HG03432 (cell line): ENCODE measurements around the gene RIT1.
"Not testable (repeated sequence)": the region's sequence is repeated elsewhere in the genome, so short reads cannot be mapped to it uniquely, and the experiment has no call there.

Experiments used
- ATAC-seq: cut with Tn5 transposase; IDR thresholded peaks from one replicate; pipeline ENCODE4 v1.9.1; 2021; ENCODE audit warnings: mild to moderate bottlenecking, moderate library complexity; ENCODE audit not compliant: unreplicated experiment

RIT1 gene

GRCh38 chr1:155934097-155934935 is 23.2 kb upstream of the RIT1 start, which contains the start of gene KHDC4:
KHDC4 (minus strand) TSS chr1:155934413; CDS start chr1:155934373, 40 bp downstream.
- peak; percentile 90 for ATAC-seq

- ATAC-seq = no peak
Measured at GRCh38 chr1:155933591-155934096, 22.5 kb upstream of the RIT1 start.

GRCh38 chr1:155932487-155932886 is 21.3 kb upstream of the RIT1 start:
- no peak for ATAC-seq

- ATAC-seq = no peak
Measured at GRCh38 chr1:155932081-155932480, 20.9 kb upstream of the RIT1 start.

GRCh38 chr1:155931332-155932038 is 20.3 kb upstream of the RIT1 start:
- ATAC-seq = no peak

- ATAC-seq = not testable (repeated sequence)
Measured at GRCh38 chr1:155930725-155931124, 19.6 kb upstream of the RIT1 start.

GRCh38 chr1:155929057-155929456 is 17.9 kb upstream of the RIT1 start:
- ATAC-seq = no peak

GRCh38 chr1:155925506-155925905 is 14.4 kb upstream of the RIT1 start:
- no peak for ATAC-seq

- ATAC-seq = no peak
Measured at GRCh38 chr1:155920717-155921116, 9.6 kb upstream of the RIT1 start.

- no peak for ATAC-seq
Measured at GRCh38 chr1:155919801-155920200, 8.7 kb upstream of the RIT1 start.

- ATAC-seq = no peak
Measured at GRCh38 chr1:155918660-155919059, 7.5 kb upstream of the RIT1 start.

GRCh38 chr1:155913969-155914757 is 3.0 kb upstream of the RIT1 start:
- no peak for ATAC-seq

GRCh38 chr1:155912056-155912536 is 947 bp upstream of the RIT1 start:
- no peak for ATAC-seq

- ATAC-seq = peak; percentile 26
Measured at GRCh38 chr1:155910621-155911121, 478 bp downstream of the RIT1 start.

- no peak for ATAC-seq
Measured at GRCh38 chr1:155909894-155910293, 1.3 kb downstream of the RIT1 start.

GRCh38 chr1:155904261-155904660 is 6.9 kb downstream of the RIT1 start:
- no peak for ATAC-seq

GRCh38 chr1:155900161-155900560 is 11.0 kb downstream of the RIT1 start:
- ATAC-seq = no peak

- no peak for ATAC-seq
Measured at GRCh38 chr1:155899683-155900082, 11.5 kb downstream of the RIT1 start.

GRCh38 chr1:155898888-155899287 is 12.3 kb downstream of the RIT1 start:
- no peak for ATAC-seq

GRCh38 chr1:155897746-155898145 is 13.4 kb downstream of the RIT1 start:
- no peak for ATAC-seq

- ATAC-seq = not testable (repeated sequence)
Measured at GRCh38 chr1:155896476-155896875, 14.7 kb downstream of the RIT1 start.
